GM19023 (cell line): ENCODE data around the gene TRIM73.
A peak's percentile ranks its signal among the peaks of the same experiment; 100 is the strongest.
"Not testable (repeated sequence)": the region's sequence is repeated elsewhere in the genome, so short reads cannot be mapped to it uniquely, and the experiment has no call there.

ENCODE experiments used
- ATAC-seq: cut with Tn5 transposase; IDR thresholded peaks from one replicate; pipeline ENCODE4 v1.9.1; 2021; ENCODE audit warnings: mild to moderate bottlenecking, moderate library complexity; ENCODE audit not compliant: unreplicated experiment

Gene TRIM73

DNA sequence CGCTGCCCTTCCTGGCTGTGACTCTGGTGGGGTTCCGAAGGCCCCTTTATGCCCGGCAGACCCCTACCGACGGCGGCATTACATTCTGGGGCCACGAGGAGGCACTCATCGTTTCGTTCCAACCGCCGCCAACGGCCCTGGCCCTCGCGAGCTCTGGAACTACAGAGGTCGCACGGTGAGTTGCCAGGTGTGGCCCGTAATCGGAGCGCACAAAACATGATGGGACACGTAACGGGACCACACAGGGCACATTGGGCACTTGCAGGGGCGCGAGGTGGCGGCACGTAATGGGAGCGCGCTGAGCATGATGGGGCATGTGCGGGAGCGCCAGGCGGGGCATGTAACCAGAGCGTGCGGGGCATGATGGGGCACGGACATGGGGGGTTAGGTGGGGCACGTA lies at the start of gene TRIM73:
Gene TRIM73, plus strand, starts transcription at position 301 of the 400 bp plus-strand sequence. CDS start 3,305 bp downstream, outside the sequence.
- ATAC-seq = not testable (repeated sequence)

DNA sequence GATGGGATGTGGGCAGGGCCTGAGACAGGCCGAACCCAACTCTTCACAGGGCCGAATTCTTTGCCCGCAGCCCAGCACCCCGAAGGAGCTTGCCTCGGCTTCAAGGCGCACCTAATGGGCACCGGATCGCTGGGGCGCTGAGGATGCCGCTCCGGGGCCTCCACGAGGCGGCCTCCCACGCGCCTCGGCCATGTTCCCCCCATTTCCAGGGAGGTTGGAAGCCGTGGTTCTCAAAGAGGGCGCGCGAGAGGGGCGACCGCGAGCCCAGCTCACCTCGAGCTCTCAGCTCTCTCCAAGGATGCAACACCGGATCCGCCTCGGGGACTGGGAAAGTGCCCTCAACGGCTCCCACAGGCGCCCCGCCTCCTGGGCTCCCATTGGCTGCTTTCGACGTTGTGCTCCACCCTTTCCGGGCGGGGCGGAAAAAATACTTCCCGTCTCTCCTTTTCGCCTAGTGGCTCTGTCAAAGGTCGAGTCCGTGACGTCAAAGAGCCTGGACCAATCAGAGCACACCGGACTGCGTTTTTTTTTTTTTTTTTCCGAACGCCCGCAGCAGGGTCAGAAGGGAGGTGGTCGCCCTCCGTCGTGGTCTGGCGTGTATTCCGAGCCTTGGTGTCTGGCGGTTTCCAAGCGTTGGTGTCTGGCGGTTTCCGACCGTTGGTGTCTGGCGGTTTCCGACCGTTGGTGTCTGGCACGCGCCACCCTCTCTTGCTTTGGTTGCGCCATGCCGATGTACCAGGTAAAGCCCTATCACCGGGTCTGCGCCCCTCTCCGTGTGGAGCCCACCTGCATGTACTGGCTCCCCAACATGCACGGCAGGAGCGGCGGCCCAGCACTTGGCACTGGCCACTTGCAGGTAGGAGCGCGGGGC lies 36.5 kb upstream of the TRIM73 start:
- peak; percentile 76 for ATAC-seq

- ATAC-seq = peak; percentile 55
Measured at GRCh38 chr7:75359542-75359848, 35.9 kb upstream of the TRIM73 start.

GRCh38 chr7:75364079-75364478 lies 31.4 kb upstream of the TRIM73 start:
- ATAC-seq = not testable (repeated sequence)

DNA sequence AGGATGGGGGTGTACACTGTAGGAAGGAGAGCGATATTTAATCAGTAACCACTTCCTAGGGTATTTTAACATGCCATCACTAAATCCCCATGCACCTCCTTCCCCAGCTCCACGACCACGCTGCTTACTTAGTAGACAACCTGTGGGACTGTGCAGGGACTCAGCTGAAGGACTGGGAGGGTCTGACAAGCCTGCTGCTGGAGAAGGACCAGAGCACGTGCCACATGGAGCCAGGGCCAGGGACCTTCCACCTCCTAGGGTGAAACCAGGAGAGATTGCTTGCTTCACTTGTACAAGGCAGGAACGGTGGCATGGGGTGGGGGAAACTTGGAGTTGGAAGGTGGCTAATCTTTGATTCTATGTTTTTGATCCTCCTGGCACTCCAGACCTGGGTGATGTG lies 28.8 kb upstream of the TRIM73 start:
- not testable (repeated sequence) for ATAC-seq

GRCh38 chr7:75367313-75367712 lies 28.1 kb upstream of the TRIM73 start:
- not testable (repeated sequence) for ATAC-seq

- not testable (repeated sequence) for ATAC-seq
Measured at GRCh38 chr7:75374144-75374518, 21.3 kb upstream of the TRIM73 start.

GRCh38 chr7:75374519-75375317 lies 20.7 kb upstream of the TRIM73 start:
- ATAC-seq = not testable (repeated sequence)

GRCh38 chr7:75393194-75393593 lies 2.2 kb upstream of the TRIM73 start:
- not testable (repeated sequence) for ATAC-seq

- ATAC-seq = not testable (repeated sequence)
Measured at GRCh38 chr7:75397865-75398264, 2.4 kb downstream of the TRIM73 start.

DNA sequence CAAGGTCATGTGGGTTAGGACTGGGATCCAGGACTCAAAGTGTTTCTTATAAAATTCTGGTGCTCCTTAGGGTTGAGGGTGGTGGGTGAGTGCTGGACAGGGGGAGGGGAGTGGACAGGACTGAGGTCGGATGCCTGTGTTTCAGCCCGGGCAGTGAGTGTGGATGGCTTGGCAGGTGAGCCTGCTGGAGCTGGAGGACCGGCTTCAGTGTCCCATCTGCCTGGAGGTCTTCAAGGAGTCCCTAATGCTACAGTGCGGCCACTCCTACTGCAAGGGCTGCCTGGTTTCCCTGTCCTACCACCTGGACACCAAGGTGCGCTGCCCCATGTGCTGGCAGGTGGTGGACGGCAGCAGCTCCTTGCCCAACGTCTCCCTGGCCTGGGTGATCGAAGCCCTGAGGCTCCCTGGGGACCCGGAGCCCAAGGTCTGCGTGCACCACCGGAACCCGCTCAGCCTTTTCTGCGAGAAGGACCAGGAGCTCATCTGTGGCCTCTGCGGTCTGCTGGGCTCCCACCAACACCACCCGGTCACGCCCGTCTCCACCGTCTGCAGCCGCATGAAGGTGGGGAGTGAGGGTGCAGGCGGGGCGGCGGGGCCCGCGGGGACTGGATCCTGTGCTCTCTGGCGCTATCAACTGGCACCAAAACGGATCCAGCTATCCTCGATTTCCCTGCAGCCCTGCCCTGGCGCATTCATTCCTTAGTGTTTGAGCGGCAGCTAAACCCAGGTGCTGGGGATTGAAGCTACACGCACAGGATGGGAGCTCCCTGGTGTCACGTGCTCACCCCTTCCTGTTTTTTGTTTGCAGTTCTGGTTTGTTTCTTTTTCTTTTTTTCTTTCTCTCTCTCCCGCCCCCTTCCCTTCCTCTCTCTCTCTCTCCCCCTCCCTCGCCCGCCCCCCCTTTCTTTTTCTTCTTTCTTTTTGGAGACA lies 3.6 kb downstream of the TRIM73 start:
- not testable (repeated sequence) for ATAC-seq

DNA sequence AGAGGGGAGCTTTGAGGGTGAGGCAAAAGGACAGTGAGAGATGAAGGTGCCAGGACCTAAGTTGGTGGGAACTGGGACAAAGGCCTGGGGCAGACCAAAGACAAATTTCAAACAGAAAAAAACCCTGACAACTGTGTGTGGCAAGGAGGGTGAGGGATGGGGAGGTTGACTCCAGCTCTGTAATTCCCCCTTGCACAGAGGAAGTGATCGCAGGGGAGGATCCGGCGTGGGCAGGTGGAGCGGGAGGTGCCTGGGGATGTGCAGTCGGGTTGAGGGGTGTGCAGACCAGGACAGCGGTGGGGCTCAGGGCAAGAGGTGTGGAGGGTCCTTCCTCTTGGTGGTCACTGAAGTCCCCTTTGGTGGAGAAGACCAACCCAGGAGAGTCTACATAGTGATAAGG lies 5.1 kb downstream of the TRIM73 start:
- ATAC-seq = not testable (repeated sequence)

GRCh38 chr7:75403455-75404443 lies 8.3 kb downstream of the TRIM73 start:
- ATAC-seq = not testable (repeated sequence)

DNA sequence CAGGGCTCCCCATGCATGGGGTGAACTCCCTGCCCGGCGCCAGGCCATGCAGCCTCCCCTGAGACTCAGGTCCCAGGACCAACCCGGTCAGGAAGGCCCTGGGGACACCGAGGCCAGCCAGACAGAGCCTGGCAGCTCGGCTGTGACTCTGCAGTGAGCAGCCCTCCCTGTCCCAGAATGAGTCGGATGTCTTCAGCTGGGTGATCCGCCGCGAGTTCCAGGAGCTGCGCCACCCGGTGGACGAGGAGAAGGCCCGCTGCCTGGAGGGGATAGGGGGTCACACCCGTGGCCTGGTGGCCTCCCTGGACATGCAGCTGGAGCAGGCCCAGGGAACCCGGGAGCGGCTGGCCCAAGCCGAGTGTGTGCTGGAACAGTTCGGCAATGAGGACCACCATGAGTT lies 9.2 kb downstream of the TRIM73 start:
- not testable (repeated sequence) for ATAC-seq

DNA sequence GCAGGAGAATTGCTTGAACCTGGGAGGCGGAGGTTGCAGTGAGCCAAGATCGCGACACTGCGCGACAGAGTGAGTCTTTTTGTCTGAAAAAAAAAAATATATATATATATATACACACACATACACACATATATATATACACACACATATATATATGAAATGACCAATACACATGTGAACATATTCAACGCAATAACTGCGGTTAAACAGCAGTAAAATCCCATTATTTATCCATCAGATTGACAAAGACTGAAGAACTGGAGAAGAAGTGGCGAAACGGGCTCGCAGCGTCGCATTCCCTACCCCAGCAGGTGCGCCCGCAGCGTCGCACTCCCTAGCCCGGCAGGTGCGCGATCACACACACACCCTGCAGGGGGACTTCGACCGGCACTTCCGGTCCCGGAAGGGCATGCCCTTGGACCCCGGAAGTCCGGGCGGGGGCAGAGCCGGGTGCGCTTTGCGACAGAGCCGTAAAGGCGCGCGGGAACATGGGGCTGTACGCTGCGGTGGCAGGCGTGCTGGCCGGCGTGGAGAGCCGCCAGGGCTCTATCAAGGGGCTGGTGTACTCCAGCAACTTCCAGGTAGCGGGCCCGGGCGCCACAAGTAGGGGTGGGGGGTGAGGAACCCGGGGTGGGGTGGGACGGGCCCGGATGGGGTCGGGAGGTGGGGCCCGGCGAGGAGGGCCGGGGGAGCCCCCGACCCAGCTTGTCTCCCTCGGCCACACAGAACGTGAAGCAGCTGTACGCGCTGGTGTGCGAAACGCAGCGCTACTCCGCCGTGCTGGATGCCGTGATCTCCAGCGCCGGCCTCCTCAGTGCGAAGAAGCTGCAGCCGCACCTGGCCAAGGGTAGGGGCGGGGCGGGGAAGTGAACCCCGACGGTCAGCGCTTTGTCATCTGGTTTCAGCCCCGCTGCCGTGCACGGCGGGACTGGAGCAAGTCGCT lies 14.7 kb downstream of the TRIM73 start:
- peak; percentile 85 for ATAC-seq

DNA sequence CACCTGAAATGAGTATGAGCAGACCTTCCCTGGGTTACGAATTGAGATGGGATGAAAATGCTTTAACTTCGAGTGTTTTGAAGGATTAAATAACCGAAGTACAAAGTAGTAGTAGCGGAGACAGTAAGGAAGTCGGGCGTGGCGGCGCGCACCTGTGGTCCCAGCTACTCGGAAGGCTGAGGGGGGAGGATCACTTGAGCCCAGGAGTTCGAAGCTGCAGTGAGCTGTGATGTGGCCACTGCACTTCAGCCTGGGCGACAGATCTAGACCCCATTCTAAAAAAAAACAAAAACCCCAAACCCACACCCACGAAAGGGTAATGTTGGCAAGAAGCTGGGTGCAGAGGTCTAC lies 15.4 kb downstream of the TRIM73 start:
- ATAC-seq = peak; percentile 5

DNA sequence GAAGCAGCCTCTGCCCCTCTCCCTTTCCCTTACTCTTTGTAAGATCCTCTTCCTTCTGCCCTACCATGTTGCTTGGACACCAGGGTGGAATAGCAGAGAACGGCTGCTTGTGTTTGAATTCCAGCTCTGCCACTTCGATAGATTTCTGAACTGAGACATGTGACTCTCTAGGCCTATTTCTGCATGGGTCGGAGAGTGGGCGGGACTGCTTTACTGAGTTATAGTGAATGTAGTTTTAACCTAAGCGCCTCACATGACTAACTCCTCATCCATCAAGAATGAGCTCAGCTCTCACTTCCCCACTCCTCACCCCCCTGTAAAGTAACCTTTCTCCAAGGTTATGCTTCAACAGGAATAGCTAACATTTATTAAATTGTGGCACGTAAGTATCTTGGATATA lies 18.8 kb downstream of the TRIM73 start:
- ATAC-seq = not testable (repeated sequence)

- ATAC-seq = not testable (repeated sequence)
Measured at GRCh38 chr7:75414708-75415427, 19.4 kb downstream of the TRIM73 start.
